ENCODE measurements around the gene ENPP7. TPM values are rescaled to one million over a fixed set of nuclear protein-coding genes. Genes with fewer than 3 reads are reported as not detected.

ENPP7 gene
- total RNA-seq, 2 donors from 2014 or later, result not detected

- Mint-ChIP-seq H3K27me3 (peaks cover 61% of the 10 kb centered on the region), H3K4me1 (peaks cover 10% of the 10 kb centered on the region)
- DNase-seq, result no peak
Observed at GRCh38 chr17:79695797-79696609, 34.7 kb upstream of the ENPP7 start.

DNA sequence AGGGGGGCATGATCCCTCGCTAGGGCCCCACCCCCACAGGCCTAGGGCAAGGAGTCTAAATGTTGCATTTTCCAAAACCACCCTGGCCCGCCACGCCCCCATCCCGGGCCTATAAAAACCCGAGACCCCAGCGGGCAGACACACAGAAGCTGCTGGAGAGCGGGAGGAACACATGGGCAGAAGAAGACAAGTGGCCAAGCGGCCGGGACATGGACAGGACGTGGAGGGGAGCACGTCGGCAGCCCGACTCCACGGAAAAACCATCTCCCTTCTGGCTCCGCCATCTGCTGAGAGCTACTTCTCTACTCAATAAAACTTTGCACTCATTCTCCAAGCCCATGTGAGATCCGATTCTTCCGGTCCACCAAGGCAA lies 34.1 kb upstream of the ENPP7 start:
- no peaks in the 10 kb centered on the region for H3K9me3 ChIP-seq (ENCODE audit: control insufficient read depth, low read length, poor library complexity, severe bottlenecking)
- no peak for DNase-seq
- no peak overlapping the region for H3K27ac Mint-ChIP-seq
- H3K4me1 Mint-ChIP-seq, result peaks cover 10% of the 10 kb centered on the region
- H3K4me3 Mint-ChIP-seq, result no peak overlapping the region
- H3K36me3 Mint-ChIP-seq (ENCODE audit: low read depth), result peaks cover 2% of the 10 kb centered on the region
- no peak for ATAC-seq
- H3K27me3 Mint-ChIP-seq, result peaks cover 56% of the 10 kb centered on the region

More at GRCh38 chr17:79695797-79696609, 34.7 kb upstream of the ENPP7 start:
- Mint-ChIP-seq H3K36me3 (ENCODE audit: low read depth) (peaks cover 2% of the 10 kb centered on the region), H3K27ac (no peak overlapping the region), H3K4me3 (no peak overlapping the region)
- ATAC-seq, result no peak
- no peaks in the 10 kb centered on the region for H3K9me3 ChIP-seq (ENCODE audit: control insufficient read depth, low read length, poor library complexity, severe bottlenecking)

GRCh38 chr17:79698146-79698846 lies 32.4 kb upstream of the ENPP7 start:
- ATAC-seq (no peak), DNase-seq (no peak)

DNA sequence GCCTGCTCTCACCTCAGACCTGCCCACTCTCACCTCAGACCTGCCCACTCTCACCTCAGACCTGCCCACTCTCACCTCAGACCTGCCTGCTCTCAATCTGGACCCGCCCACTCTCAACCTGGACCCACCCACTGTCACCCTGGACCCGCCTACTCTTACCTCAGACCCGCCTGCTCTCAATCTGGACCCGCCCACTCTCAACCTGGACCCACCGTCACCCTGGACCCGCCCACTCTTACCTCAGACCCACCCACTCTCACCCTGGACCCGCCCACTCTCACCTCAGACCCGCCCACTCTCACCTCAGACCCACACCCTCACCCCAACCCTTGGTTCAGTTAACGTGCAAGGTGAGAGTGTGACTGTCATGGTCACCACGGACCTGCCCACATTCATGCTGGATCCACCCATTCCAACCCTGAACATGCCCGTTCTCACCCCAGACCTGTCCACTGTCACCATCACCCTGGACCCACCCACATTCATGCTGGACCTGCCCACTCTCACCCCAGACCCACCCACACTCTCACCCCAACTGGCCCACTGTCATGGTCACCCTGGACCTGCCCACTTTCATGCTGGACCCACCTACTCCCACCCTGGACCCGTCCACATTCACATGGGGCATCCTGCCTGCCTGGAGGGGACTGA lies 31.2 kb upstream of the ENPP7 start:
- H3K4me1 Mint-ChIP-seq, result peaks cover 8% of the 10 kb centered on the region
- H3K27ac Mint-ChIP-seq, result no peak overlapping the region
- peaks cover 2% of the 10 kb centered on the region for H3K36me3 Mint-ChIP-seq (ENCODE audit: low read depth)
- DNase-seq (no peak), ATAC-seq (peak; percentile 37)
- no peak overlapping the region for H3K4me3 Mint-ChIP-seq
- no peaks in the 10 kb centered on the region for H3K9me3 ChIP-seq (ENCODE audit: control insufficient read depth, low read length, poor library complexity, severe bottlenecking)
- H3K27me3 Mint-ChIP-seq, result peaks cover 49% of the 10 kb centered on the region

More at GRCh38 chr17:79698146-79698846, 32.4 kb upstream of the ENPP7 start:
- H3K4me3 Mint-ChIP-seq, result no peak overlapping the region
- H3K27ac Mint-ChIP-seq, result no peak overlapping the region
- peaks cover 2% of the 10 kb centered on the region for H3K36me3 Mint-ChIP-seq (ENCODE audit: low read depth)
- peaks cover 7% of the 10 kb centered on the region for H3K4me1 Mint-ChIP-seq
- peaks cover 44% of the 10 kb centered on the region for H3K27me3 Mint-ChIP-seq
- no peaks in the 10 kb centered on the region for H3K9me3 ChIP-seq (ENCODE audit: control insufficient read depth, low read length, poor library complexity, severe bottlenecking)

GRCh38 chr17:79700592-79700991 lies 30.2 kb upstream of the ENPP7 start:
- peaks cover 40% of the 10 kb centered on the region for H3K27me3 Mint-ChIP-seq
- H3K4me1 Mint-ChIP-seq, result peaks cover 8% of the 10 kb centered on the region
- DNase-seq (no peak), ATAC-seq (no peak)
- H3K4me3 Mint-ChIP-seq, result no peak overlapping the region
- H3K27ac Mint-ChIP-seq, result no peak overlapping the region
- peaks cover 2% of the 10 kb centered on the region for H3K36me3 Mint-ChIP-seq (ENCODE audit: low read depth)
- H3K9me3 ChIP-seq (ENCODE audit: control insufficient read depth, low read length, poor library complexity, severe bottlenecking), result no peaks in the 10 kb centered on the region

- ATAC-seq (no peak), DNase-seq (no peak)
- no peak overlapping the region for H3K27ac Mint-ChIP-seq
- H3K4me3 Mint-ChIP-seq, result no peak overlapping the region
- H3K27me3 Mint-ChIP-seq, result peaks cover 25% of the 10 kb centered on the region
- H3K4me1 Mint-ChIP-seq, result peaks cover 8% of the 10 kb centered on the region
- no peaks in the 10 kb centered on the region for H3K36me3 Mint-ChIP-seq (ENCODE audit: low read depth)
- no peaks in the 10 kb centered on the region for H3K9me3 ChIP-seq (ENCODE audit: control insufficient read depth, low read length, poor library complexity, severe bottlenecking)
Observed at GRCh38 chr17:79702034-79702433, 28.7 kb upstream of the ENPP7 start.

GRCh38 chr17:79702550-79703236 lies 28.1 kb upstream of the ENPP7 start:
- H3K9me3 ChIP-seq (ENCODE audit: control insufficient read depth, low read length, poor library complexity, severe bottlenecking), result no peaks in the 10 kb centered on the region
- no peaks in the 10 kb centered on the region for H3K36me3 Mint-ChIP-seq (ENCODE audit: low read depth)
- H3K4me1 Mint-ChIP-seq, result peaks cover 6% of the 10 kb centered on the region
- no peak overlapping the region for H3K4me3 Mint-ChIP-seq
- H3K27ac Mint-ChIP-seq, result no peak overlapping the region
- H3K27me3 Mint-ChIP-seq, result peaks cover 19% of the 10 kb centered on the region
- DNase-seq, result no peak
- no peak for ATAC-seq

DNA sequence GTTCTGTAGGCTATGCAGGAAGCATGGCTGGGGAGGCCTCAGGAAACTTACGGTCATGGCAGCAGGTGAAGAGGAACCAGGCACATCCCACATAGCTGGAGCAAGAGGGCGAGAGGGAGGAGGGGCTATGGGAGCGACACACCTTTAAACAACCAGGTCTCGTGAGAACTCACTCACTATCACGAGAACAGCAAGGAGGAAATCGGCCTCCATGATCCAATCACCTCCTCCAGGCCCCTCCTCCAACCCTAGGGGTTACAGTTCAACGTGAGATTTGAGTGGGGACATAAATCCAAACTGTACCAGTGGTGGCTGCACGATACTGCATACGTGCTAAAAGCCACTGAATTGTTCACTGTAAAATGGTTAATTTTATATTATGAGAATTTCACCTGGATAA lies 26.1 kb upstream of the ENPP7 start:
- Mint-ChIP-seq H3K27ac (no peak overlapping the region), H3K4me3 (no peak overlapping the region), H3K36me3 (ENCODE audit: low read depth) (no peaks in the 10 kb centered on the region), H3K4me1 (peaks cover 6% of the 10 kb centered on the region), H3K27me3 (peaks cover 17% of the 10 kb centered on the region)
- no peak for DNase-seq
- ATAC-seq, result no peak
- no peaks in the 10 kb centered on the region for H3K9me3 ChIP-seq (ENCODE audit: control insufficient read depth, low read length, poor library complexity, severe bottlenecking)

DNA sequence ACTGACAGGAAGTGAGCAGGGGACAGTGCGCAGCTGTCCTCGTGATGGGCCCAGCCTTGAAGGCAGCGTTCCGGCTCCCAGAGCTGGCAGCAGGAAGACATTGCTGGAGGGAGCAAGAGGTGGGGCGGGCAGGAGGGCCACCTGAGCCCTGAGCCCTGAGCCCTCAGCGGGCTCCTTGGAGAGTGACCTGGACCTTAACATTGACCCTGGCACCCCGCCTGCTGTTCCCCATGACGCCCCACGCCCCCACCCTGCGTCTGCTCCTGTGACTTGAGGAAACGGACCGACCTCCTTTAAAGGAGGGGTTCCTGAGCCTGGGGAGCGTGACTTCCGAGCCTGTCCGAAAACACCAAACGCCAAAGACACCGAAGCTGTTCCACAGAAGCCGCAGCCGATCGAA lies 25.1 kb upstream of the ENPP7 start:
- Mint-ChIP-seq H3K27ac (no peak overlapping the region), H3K36me3 (ENCODE audit: low read depth) (no peaks in the 10 kb centered on the region), H3K4me3 (no peak overlapping the region), H3K4me1 (peaks cover 4% of the 10 kb centered on the region), H3K27me3 (peaks cover 17% of the 10 kb centered on the region)
- ATAC-seq (no peak), DNase-seq (no peak)
- H3K9me3 ChIP-seq (ENCODE audit: control insufficient read depth, low read length, poor library complexity, severe bottlenecking), result no peaks in the 10 kb centered on the region

- no peak for ATAC-seq
- H3K27ac Mint-ChIP-seq, result no peak overlapping the region
Observed at GRCh38 chr17:79706931-79707850, 23.6 kb upstream of the ENPP7 start.

DNA sequence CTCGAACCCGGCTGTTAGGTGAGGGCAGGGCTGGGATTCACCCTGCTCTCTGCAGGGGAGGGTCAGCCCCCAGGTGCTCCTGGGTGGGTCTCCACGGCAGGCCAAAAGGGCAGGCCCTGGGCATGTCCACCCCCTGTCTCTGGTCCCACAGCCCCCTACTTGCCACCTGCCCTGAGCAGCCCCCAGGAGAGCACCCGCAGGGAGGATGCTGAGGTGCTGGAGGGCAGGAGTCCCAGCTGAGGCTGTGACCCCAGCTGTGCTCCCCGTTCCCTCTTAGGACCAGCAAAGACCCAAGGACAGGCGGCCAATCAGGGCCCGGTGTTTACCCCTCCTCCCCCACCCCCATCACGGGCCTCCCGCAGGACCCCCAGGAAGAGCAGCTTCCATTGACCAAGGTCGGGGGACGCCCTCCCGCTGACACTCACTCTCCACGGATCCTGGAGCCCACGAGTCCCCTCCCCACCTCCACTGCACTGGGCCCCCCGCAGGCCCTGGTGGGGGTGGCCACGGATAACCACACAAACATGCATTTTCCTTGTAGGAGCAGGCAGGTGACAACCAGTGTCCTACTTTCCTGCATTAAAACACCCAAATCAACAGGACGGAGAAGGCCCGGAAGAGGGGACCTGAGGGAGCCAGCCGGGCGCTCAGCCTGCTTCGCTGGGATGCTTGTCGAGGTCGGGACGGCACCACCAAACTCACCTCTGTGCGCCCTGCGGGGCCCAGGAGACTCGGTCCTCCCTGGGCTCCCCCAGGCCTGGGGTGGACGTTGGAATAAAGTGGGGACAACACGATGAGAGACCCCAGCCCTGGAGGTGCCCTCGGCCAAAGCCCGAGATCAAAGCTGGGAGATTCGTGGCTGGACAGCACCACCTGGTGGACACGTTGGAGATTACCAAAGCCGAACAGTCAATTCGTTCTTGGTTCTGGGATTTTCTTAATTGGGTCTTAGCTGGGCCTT lies 22.5 kb upstream of the ENPP7 start:
- ATAC-seq (peak; percentile 71), DNase-seq (peak; percentile 20 to 49 (median 30))
- H3K4me3 Mint-ChIP-seq, result peak overlapping the region; percentile 43

More at GRCh38 chr17:79706931-79707850, 23.6 kb upstream of the ENPP7 start:
- H3K27me3 Mint-ChIP-seq, result peaks cover 28% of the 10 kb centered on the region
- no peak for DNase-seq
- H3K4me3 Mint-ChIP-seq, result no peak overlapping the region
- no peaks in the 10 kb centered on the region for H3K36me3 Mint-ChIP-seq (ENCODE audit: low read depth)
- H3K4me1 Mint-ChIP-seq, result peaks cover 3% of the 10 kb centered on the region
- H3K9me3 ChIP-seq (ENCODE audit: control insufficient read depth, low read length, poor library complexity, severe bottlenecking), result no peaks in the 10 kb centered on the region

More for the DNA sequence above, 22.5 kb upstream of the ENPP7 start:
- Mint-ChIP-seq H3K36me3 (ENCODE audit: low read depth) (no peaks in the 10 kb centered on the region), H3K27ac (no peak overlapping the region), H3K4me1 (peaks cover 3% of the 10 kb centered on the region), H3K27me3 (peaks cover 31% of the 10 kb centered on the region)
- no peaks in the 10 kb centered on the region for H3K9me3 ChIP-seq (ENCODE audit: control insufficient read depth, low read length, poor library complexity, severe bottlenecking)
